ENCODE measurements around the gene SLC25A18. TPM values are rescaled to one million over a fixed set of nuclear protein-coding genes. Genes with fewer than 3 reads are reported as not detected.

The SLC25A18 gene
- polyA plus RNA-seq, 3 donors: 0.10 to 0.11 TPM; not detected in 1

DNA sequence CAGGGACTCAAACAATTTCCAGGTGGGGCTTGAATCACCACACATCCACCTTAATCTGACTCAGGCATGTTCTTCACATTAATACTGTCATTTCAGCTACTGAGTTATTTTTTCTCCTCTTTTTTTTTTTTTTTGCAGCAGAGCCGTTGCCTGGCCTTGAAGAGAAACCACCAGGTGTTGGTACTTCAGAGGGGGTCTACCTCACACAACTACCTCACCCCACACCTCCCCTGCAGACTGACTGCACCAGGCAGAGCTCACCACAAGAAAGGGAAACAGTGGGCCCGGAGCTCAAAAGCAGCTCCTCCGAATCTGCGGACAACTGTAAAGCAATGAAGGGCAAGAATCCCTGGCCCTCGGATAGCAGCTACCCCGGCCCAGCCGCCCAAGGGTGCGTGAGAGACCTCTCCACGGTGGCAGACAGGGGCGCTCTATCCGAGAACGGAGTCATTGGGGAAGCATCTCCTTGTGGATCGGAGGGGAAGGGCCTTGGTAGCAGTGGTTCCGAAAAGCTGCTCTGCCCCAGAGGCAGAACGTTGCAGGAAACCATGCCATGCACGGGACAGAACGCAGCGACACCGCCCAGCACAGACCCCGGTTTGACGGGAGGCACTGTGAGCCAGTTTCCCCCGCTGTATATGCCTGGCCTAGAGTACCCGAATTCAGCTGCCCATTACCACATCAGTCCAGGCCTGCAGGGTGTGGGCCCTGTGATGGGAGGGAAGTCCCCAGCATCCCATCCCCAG lies 15.1 kb upstream of the SLC25A18 start:
- no peaks in the 10 kb centered on the region for H4K20me1 ChIP-seq (ENCODE audit: insufficient read depth, low read length)
- Mint-ChIP-seq H3K4me3 (no peak overlapping the region), H3K4me1 (no peaks in the 10 kb centered on the region), H3K27ac (no peak overlapping the region), H3K9me3 (peaks cover 0 to 2% (median 0%) of the 10 kb centered on the region in 7 donors), H3K27me3 (ENCODE audit: low read depth in 3 of 3) (peaks cover 0 to 5% (median 2%) of the 10 kb centered on the region in 3 donors), H3K36me3 (peaks cover 0 to 10% of the 10 kb centered on the region in 2 donors)
- no peaks in the 10 kb centered on the region for H3K36me3 ChIP-seq (replicated peaks in 1 of 2; ENCODE audit: control insufficient read depth in 1 of 2, insufficient read depth in 2 of 2, low read length in 2 of 2)
- no peak for DNase-seq
- H3K9ac ChIP-seq (ENCODE audit: insufficient read depth, low read length, poor library complexity, severe bottlenecking): no peak overlapping the region
- H3K4me3 ChIP-seq (replicated peaks in 1 of 3; ENCODE audit: low read depth in 2 of 3, low read length in 3 of 3): no peak overlapping the region
- no peak for TF ChIP-seq CTCF (IDR thresholded peaks at IDR 0.05)
- no peak overlapping the region for H3K4me2 ChIP-seq (replicated peaks; ENCODE audit: extremely low read depth, low read length, poor library complexity, severe bottlenecking)
- intact Hi-C loops (cut with micrococcal nuclease): no loop called here
- no peaks in the 10 kb centered on the region for H3K4me1 ChIP-seq (ENCODE audit: control insufficient read depth in 1 of 2, insufficient read depth in 2 of 2, low read length in 2 of 2)
- H2AFZ ChIP-seq (ENCODE audit: insufficient read depth, low read depth, low read length, poor library complexity, severe bottlenecking): no peak overlapping the region
- H3K9me3 ChIP-seq (replicated peaks in 1 of 2; ENCODE audit: control insufficient read depth in 1 of 2, insufficient read depth in 1 of 2, low read length in 2 of 2): no peaks in the 10 kb centered on the region
- no peaks in the 10 kb centered on the region for H3K27me3 ChIP-seq (ENCODE audit: control insufficient read depth in 2 of 2, insufficient read depth in 2 of 2, low read length in 2 of 2)
- 99% methylated on average over 20 of the region's 23 CpGs for WGBS (ENCODE audit: insufficient coverage)
- H3K27ac ChIP-seq (ENCODE audit: low read depth in 1 of 2, low read length in 2 of 2): no peak overlapping the region
- H3K79me2 ChIP-seq (ENCODE audit: insufficient read depth, low read length): no peaks in the 10 kb centered on the region

DNA sequence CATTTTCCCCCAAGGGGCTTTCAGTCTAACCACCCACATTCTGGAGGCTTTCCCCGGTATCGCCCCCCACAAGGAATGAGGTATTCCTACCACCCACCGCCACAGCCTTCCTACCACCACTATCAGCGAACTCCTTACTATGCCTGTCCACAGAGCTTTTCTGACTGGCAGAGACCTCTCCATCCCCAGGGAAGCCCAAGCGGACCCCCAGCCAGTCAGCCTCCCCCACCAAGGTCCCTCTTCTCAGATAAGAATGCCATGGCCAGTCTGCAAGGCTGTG lies 14.6 kb upstream of the SLC25A18 start:
- no peak for TF ChIP-seq CTCF (IDR thresholded peaks at IDR 0.05)
- Mint-ChIP-seq H3K27ac (no peak overlapping the region), H3K9me3 (peaks cover 0 to 2% (median 0%) of the 10 kb centered on the region in 7 donors), H3K4me3 (no peak overlapping the region), H3K4me1 (no peaks in the 10 kb centered on the region), H3K27me3 (ENCODE audit: low read depth in 3 of 3) (peaks cover 0 to 5% (median 0%) of the 10 kb centered on the region in 3 donors), H3K36me3 (peaks cover 0 to 10% of the 10 kb centered on the region in 2 donors)
- 97% methylated on average over 5 of the region's 5 CpGs for WGBS (ENCODE audit: insufficient coverage)
- Histone ChIP-seq H3K27me3 (ENCODE audit: control insufficient read depth in 2 of 2, insufficient read depth in 2 of 2, low read length in 2 of 2) (no peaks in the 10 kb centered on the region), H3K9ac (ENCODE audit: insufficient read depth, low read length, poor library complexity, severe bottlenecking) (no peak overlapping the region), H3K9me3 (replicated peaks in 1 of 2; ENCODE audit: control insufficient read depth in 1 of 2, insufficient read depth in 1 of 2, low read length in 2 of 2) (no peaks in the 10 kb centered on the region), H2AFZ (ENCODE audit: insufficient read depth, low read depth, low read length, poor library complexity, severe bottlenecking) (no peak overlapping the region), H3K27ac (ENCODE audit: low read depth in 1 of 2, low read length in 2 of 2) (no peak overlapping the region), H3K79me2 (ENCODE audit: insufficient read depth, low read length) (no peaks in the 10 kb centered on the region), H3K4me1 (ENCODE audit: control insufficient read depth in 1 of 2, insufficient read depth in 2 of 2, low read length in 2 of 2) (no peaks in the 10 kb centered on the region), H3K4me2 (replicated peaks; ENCODE audit: extremely low read depth, low read length, poor library complexity, severe bottlenecking) (no peak overlapping the region), H3K4me3 (replicated peaks in 1 of 3; ENCODE audit: low read depth in 2 of 3, low read length in 3 of 3) (no peak overlapping the region), H3K36me3 (replicated peaks in 1 of 2; ENCODE audit: control insufficient read depth in 1 of 2, insufficient read depth in 2 of 2, low read length in 2 of 2) (no peaks in the 10 kb centered on the region), H4K20me1 (ENCODE audit: insufficient read depth, low read length) (no peaks in the 10 kb centered on the region)
- intact Hi-C loops (cut with micrococcal nuclease): no loop called here
- DNase-seq: no peak
